ENCODE results near the gene SH3BP2. TPM values are rescaled to one million over a fixed set of nuclear protein-coding genes. Genes with fewer than 3 reads are reported as not detected.
A peak's percentile ranks its signal among the peaks of the same experiment; 100 is the strongest.
"Not testable (repeated sequence)": the region's sequence is repeated elsewhere in the genome, so short reads cannot be mapped to it uniquely, and the experiment has no call there.

Gene SH3BP2
- total RNA-seq, 2 donors from 2014 or later = 24.3 to 41.3 TPM

- Histone ChIP-seq H3K4me3 (no peak overlapping the region), H3K9me3 (no peaks in the 10 kb centered on the region), H3K27me3 (replicated peaks; ENCODE audit: insufficient read depth) (no peaks in the 10 kb centered on the region), H3K4me1 (replicated peaks) (peaks cover 3% of the 10 kb centered on the region), H3K27ac (no peak overlapping the region), H3K36me3 (no peaks in the 10 kb centered on the region)
- intact Hi-C loops (cut with DNase I) = loop anchor here (5.0 kb wide), 2 partner anchors 201 to 276 kb away; partner anchors contain the start of genes GRK4 and NOP14
- no peak for DNase-seq (ENCODE audit: low spot score)
- WGBS = 63% methylated on average over 14 of the region's 14 CpGs
- TF ChIP-seq POLR2AphosphoS5 (IDR thresholded peaks at IDR 0.05) (no peak), CTCF (IDR thresholded peaks at IDR 0.05) (peak in 1 of 4 experiments; percentile 28)
Measured at GRCh38 chr4:2761035-2761923, 31.6 kb upstream of the SH3BP2 start.

- Histone ChIP-seq H3K4me3 (no peak overlapping the region), H3K9me3 (no peaks in the 10 kb centered on the region), H3K4me1 (replicated peaks) (no peaks in the 10 kb centered on the region), H3K27ac (no peak overlapping the region), H3K27me3 (replicated peaks; ENCODE audit: insufficient read depth) (no peaks in the 10 kb centered on the region), H3K36me3 (no peaks in the 10 kb centered on the region)
- DNase-seq (ENCODE audit: low spot score) = no peak
- TF ChIP-seq CTCF (IDR thresholded peaks at IDR 0.05) (no peak), POLR2AphosphoS5 (IDR thresholded peaks at IDR 0.05) (no peak), POLR2A (IDR thresholded peaks at IDR 0.05) (no peak)
- WGBS = 62% methylated on average over 5 of the region's 5 CpGs
- intact Hi-C loops (cut with DNase I) = loop anchor here (5.0 kb wide), 2 partner anchors 200 to 275 kb away; partner anchors contain the start of genes GRK4 and NOP14
Measured at GRCh38 chr4:2762048-2762447, 30.8 kb upstream of the SH3BP2 start.

GRCh38 chr4:2762486-2763370 lies 30.2 kb upstream of the SH3BP2 start:
- H3K9me3 ChIP-seq; H3K36me3 ChIP-seq; H3K27me3 ChIP-seq (replicated peaks; ENCODE audit: insufficient read depth); H3K4me3 ChIP-seq; DNase-seq (ENCODE audit: low spot score); H3K4me1 ChIP-seq (replicated peaks); H3K27ac ChIP-seq: not testable (repeated sequence)
- 95% methylated on average over 26 of the region's 42 CpGs for WGBS
- intact Hi-C loops (cut with DNase I) = loop anchor here (5.0 kb wide), 2 partner anchors 200 to 275 kb away; partner anchors contain the start of genes GRK4 and NOP14

GRCh38 chr4:2763511-2763967 lies 29.3 kb upstream of the SH3BP2 start:
- intact Hi-C loops (cut with DNase I) = loop anchor here (5.0 kb wide), 2 partner anchors 199 to 274 kb away; partner anchors contain the start of genes GRK4 and NOP14
- Histone ChIP-seq H3K4me1 (replicated peaks) (no peaks in the 10 kb centered on the region), H3K4me3 (peak overlapping the region; percentile 23 to 39), H3K27ac (peak overlapping the region in 1 of 2 donors; percentile 37), H3K36me3 (no peaks in the 10 kb centered on the region), H3K9me3 (no peaks in the 10 kb centered on the region), H3K27me3 (replicated peaks; ENCODE audit: insufficient read depth) (no peaks in the 10 kb centered on the region)
- DNase-seq (ENCODE audit: low spot score) = no peak
- 51% methylated on average over 23 of the region's 23 CpGs for WGBS
- TF ChIP-seq CTCF (IDR thresholded peaks at IDR 0.05) = no peak
- TF ChIP-seq POLR2A (IDR thresholded peaks at IDR 0.05) = no peak
- no peak for TF ChIP-seq POLR2AphosphoS5 (IDR thresholded peaks at IDR 0.05)

All from prostate gland (tissue), 2 donors.